Small intestine (tissue), 7 donors: Measurements from ENCODE around the gene MAST2. TPM values are rescaled to one million over a fixed set of nuclear protein-coding genes. Genes with fewer than 3 reads are reported as not detected.

Experiments
- DNase-seq, 2 donors: peaks; one replicate each; pipeline versions ENCODE4 v3.0.0 to v3.0.0-alpha.2; 2013
- FAIRE-seq: peaks from 2 replicates; lab custom pipeline; 2012; peaks lifted over from hg19 to GRCh38; lab: Jason Lieb, UNC
- H3K27ac ChIP-seq, 3 donors: one replicate each; pipeline ENCODE4 v1.5.1; 2013; ENCODE audit warnings: low read length in 2 of 3, mild to moderate bottlenecking in 2 of 3, control low read depth in 1 of 3, inconsistent platforms in 1 of 3, low read depth in 1 of 3, moderate library complexity in 1 of 3
- H3K27me3 ChIP-seq, 3 donors: one replicate each; pipeline ENCODE4 v1.6.1; 2013; ENCODE audit warnings: low read length in 3 of 3, inconsistent platforms in 1 of 3; ENCODE audit not compliant: control insufficient read depth in 3 of 3, insufficient read depth in 3 of 3
- H3K36me3 ChIP-seq, 3 donors: one replicate each; pipeline ENCODE4 v1.6.1; 2013; ENCODE audit warnings: low read length in 3 of 3, inconsistent platforms in 1 of 3, low read depth in 1 of 3, mild to moderate bottlenecking in 1 of 3, moderate library complexity in 1 of 3; ENCODE audit not compliant: control insufficient read depth in 3 of 3, insufficient read depth in 2 of 3
- H3K4me1 ChIP-seq, 3 donors: one replicate each; pipeline ENCODE4 v1.6.1; 2013; ENCODE audit warnings: low read length in 2 of 3, inconsistent platforms in 1 of 3, low read depth in 1 of 3, mild to moderate bottlenecking in 1 of 3, moderate library complexity in 1 of 3; ENCODE audit not compliant: control insufficient read depth in 3 of 3, insufficient read depth in 2 of 3
- H3K4me3 ChIP-seq, 3 donors: one replicate each; pipeline ENCODE4 v1.5.1; 2013; ENCODE audit warnings: low read length in 3 of 3, control low read depth in 1 of 3, inconsistent platforms in 1 of 3, low read depth in 1 of 3, mild to moderate bottlenecking in 1 of 3, moderate library complexity in 1 of 3
- H3K9me3 ChIP-seq, 2 donors: one replicate each; pipeline ENCODE4 v1.6.1; 2013; ENCODE audit warnings: low read depth in 1 of 2, low read length in 1 of 2; ENCODE audit not compliant: control insufficient read depth in 2 of 2, insufficient read depth in 1 of 2
- WGBS, 3 donors: extraction: QIAGEN DNeasy Blood & Tissue Kit; methylation state at CpG; one replicate each; pipeline ENCODE4 v1.1.7; 2013; 5-methylcytosine and 5-hydroxymethylcytosine counted together
- polyA plus RNA-seq, 4 donors: library from polyadenylated mRNA; stranded (reverse) in 3 of 4; unstranded in 1 of 4; fragments of 200-250 nt in 3 of 4; fragments of 120-200 nt in 1 of 4; gene quantifications; one replicate each; pipeline versions ENCODE4 v1.2.1 to v1.2.3, GENCODE V29; 2013
- donor health status: healthy with polysubstance abuse.
- donor health status: control.
- donor health status: control.
- donor health status: Bipolar disorder and iron deficiency.
- donor health status: healthy.

The MAST2 gene
- polyA plus RNA-seq, 4 donors: 23.3 to 70.2 (median 41.8) TPM

GRCh38 chr1:45894921-45895320 is 91.5 kb downstream of the MAST2 start:
- Histone ChIP-seq H3K27me3 (no peaks in the 10 kb centered on the region), H3K9me3 (no peaks in the 10 kb centered on the region), H3K4me1 (no peaks in the 10 kb centered on the region), H3K4me3 (no peak overlapping the region), H3K36me3 (peaks cover 0 to 2% (median 0%) of the 10 kb centered on the region in 3 donors), H3K27ac (no peak overlapping the region)
- DNase-seq: no peak
- no peak for FAIRE-seq

GRCh38 chr1:45895406-45895805 is 92.0 kb downstream of the MAST2 start:
- WGBS, 3 donors: 95 to 99% (median 98%) methylated on average over 2 of the region's 2 CpGs
- DNase-seq (no peak), FAIRE-seq (no peak)
- Histone ChIP-seq H3K9me3 (no peaks in the 10 kb centered on the region), H3K27me3 (no peaks in the 10 kb centered on the region), H3K27ac (no peak overlapping the region), H3K4me3 (no peak overlapping the region), H3K4me1 (no peaks in the 10 kb centered on the region), H3K36me3 (peaks cover 0 to 3% (median 0%) of the 10 kb centered on the region in 3 donors)

- Histone ChIP-seq H3K36me3 (no peaks in the 10 kb centered on the region), H3K27me3 (no peaks in the 10 kb centered on the region)
- no peak for FAIRE-seq
Measured at GRCh38 chr1:45906883-45907282, 103.5 kb downstream of the MAST2 start.

DNA sequence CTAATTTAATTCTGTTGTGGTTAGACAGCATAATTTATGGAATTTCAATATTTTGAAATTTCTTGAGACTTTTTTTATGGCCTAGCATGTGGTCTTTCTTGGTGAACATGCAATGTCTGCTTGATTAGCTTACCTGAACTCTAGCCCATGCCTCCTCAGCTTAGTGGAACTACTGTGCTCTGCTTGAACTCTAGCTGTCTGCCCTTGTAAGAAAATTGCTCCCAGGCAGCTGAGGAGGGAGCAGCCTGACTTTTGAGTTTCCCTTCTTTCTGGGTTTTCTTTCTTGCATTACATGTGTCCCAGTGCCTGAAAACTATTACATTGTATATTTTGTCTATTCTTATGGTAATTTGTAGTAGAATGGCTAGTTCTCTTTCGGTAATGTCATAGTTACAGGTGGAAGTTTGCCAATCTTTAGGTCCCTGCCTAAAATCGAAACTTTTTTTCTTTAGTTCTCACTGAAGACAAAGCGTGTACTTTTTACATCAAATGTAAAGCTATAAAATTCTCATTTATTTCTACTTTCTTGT is 105.3 kb downstream of the MAST2 start:
- Histone ChIP-seq H3K4me1 (peaks cover 0 to 8% (median 4%) of the 10 kb centered on the region in 3 donors), H3K27ac (no peak overlapping the region), H3K27me3 (no peaks in the 10 kb centered on the region), H3K9me3 (no peaks in the 10 kb centered on the region), H3K4me3 (no peak overlapping the region), H3K36me3 (no peaks in the 10 kb centered on the region)
- 25 to 62% (median 50%) methylated on average over 3 of the region's 3 CpGs for WGBS, 3 donors
- no peak for FAIRE-seq
- DNase-seq: peak; percentile 40 to 49

More at GRCh38 chr1:45906883-45907282, 103.5 kb downstream of the MAST2 start:
- Histone ChIP-seq H3K9me3 (no peaks in the 10 kb centered on the region), H3K4me3 (no peak overlapping the region), H3K27ac (no peak overlapping the region), H3K4me1 (peaks cover 0 to under 1% (median 0%) of the 10 kb centered on the region in 3 donors)
- WGBS, 3 donors: 97 to 100% (median 97%) methylated on average over 2 of the region's 2 CpGs
- no peak for DNase-seq

GRCh38 chr1:45911634-45912033 is 108.2 kb downstream of the MAST2 start:
- no peaks in the 10 kb centered on the region for H3K36me3 ChIP-seq
- H3K27me3 ChIP-seq: no peaks in the 10 kb centered on the region
- H3K9me3 ChIP-seq: no peaks in the 10 kb centered on the region
- DNase-seq: no peak
- no peak overlapping the region for H3K4me3 ChIP-seq
- peaks cover 3 to 13% (median 4%) of the 10 kb centered on the region in 3 donors for H3K4me1 ChIP-seq
- no peak overlapping the region for H3K27ac ChIP-seq
- no peak for FAIRE-seq
- 91 to 100% (median 96%) methylated on average over 1 of the region's 1 CpG for WGBS, 3 donors

- no peaks in the 10 kb centered on the region for H3K9me3 ChIP-seq
- FAIRE-seq (no peak), DNase-seq (peak; percentile 46 to 75)
- H3K36me3 ChIP-seq: peaks cover 0 to 2% (median 0%) of the 10 kb centered on the region in 3 donors
- no peaks in the 10 kb centered on the region for H3K27me3 ChIP-seq
- 32 to 56% (median 53%) methylated on average over 6 of the region's 6 CpGs for WGBS, 3 donors
- peaks cover 3 to 13% (median 4%) of the 10 kb centered on the region in 3 donors for H3K4me1 ChIP-seq
- no peak overlapping the region for H3K4me3 ChIP-seq
- H3K27ac ChIP-seq: peak overlapping the region in 2 of 3 donors; percentile 2 to 19
Measured at GRCh38 chr1:45913183-45913683, 109.8 kb downstream of the MAST2 start.

- Histone ChIP-seq H3K4me1 (peaks cover 3 to 13% (median 4%) of the 10 kb centered on the region in 3 donors), H3K4me3 (no peak overlapping the region), H3K27ac (peak overlapping the region in 1 of 3 donors; percentile 4), H3K9me3 (no peaks in the 10 kb centered on the region), H3K36me3 (peaks cover 0 to 6% (median 0%) of the 10 kb centered on the region in 3 donors), H3K27me3 (no peaks in the 10 kb centered on the region)
- DNase-seq (peak in 1 of 2 donors; percentile 37), FAIRE-seq (no peak)
- 59 to 71% (median 65%) methylated on average over 4 of the region's 4 CpGs for WGBS, 3 donors
Measured at GRCh38 chr1:45913731-45914501, 110.5 kb downstream of the MAST2 start.

DNA sequence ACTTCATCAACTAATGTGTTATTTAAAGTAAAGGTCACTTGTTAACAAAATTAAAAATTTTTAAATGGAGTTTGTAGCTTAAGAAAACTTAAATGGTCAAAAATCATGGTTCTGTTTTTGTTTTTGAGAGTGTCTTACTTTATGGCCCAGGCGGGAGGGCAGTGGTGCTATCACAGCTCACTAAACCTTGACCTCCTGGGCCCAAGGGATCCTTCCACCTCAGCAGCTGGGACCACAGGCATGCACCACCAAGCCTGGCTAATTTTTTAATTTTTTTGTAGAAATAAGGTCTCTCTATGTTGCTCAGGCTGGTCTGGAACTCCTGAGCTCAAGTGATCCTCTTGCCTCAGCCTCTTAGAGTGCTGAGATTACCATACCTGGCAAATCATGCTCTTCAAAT is 111.4 kb downstream of the MAST2 start:
- H3K27me3 ChIP-seq: no peaks in the 10 kb centered on the region
- DNase-seq (no peak), FAIRE-seq (no peak)
- 75 to 86% (median 77%) methylated on average over 1 of the region's 1 CpG for WGBS, 3 donors
- H3K4me3 ChIP-seq: no peak overlapping the region
- H3K9me3 ChIP-seq: no peaks in the 10 kb centered on the region
- peaks cover 0 to 6% (median 0%) of the 10 kb centered on the region in 3 donors for H3K36me3 ChIP-seq
- H3K4me1 ChIP-seq: peaks cover 3 to 13% (median 4%) of the 10 kb centered on the region in 3 donors
- H3K27ac ChIP-seq: no peak overlapping the region
